ENCODE measurements around the gene IFNL2.
"Not testable (repeated sequence)": the region's sequence is repeated elsewhere in the genome, so short reads cannot be mapped to it uniquely, and the experiment has no call there.

IFNL2 gene

DNA sequence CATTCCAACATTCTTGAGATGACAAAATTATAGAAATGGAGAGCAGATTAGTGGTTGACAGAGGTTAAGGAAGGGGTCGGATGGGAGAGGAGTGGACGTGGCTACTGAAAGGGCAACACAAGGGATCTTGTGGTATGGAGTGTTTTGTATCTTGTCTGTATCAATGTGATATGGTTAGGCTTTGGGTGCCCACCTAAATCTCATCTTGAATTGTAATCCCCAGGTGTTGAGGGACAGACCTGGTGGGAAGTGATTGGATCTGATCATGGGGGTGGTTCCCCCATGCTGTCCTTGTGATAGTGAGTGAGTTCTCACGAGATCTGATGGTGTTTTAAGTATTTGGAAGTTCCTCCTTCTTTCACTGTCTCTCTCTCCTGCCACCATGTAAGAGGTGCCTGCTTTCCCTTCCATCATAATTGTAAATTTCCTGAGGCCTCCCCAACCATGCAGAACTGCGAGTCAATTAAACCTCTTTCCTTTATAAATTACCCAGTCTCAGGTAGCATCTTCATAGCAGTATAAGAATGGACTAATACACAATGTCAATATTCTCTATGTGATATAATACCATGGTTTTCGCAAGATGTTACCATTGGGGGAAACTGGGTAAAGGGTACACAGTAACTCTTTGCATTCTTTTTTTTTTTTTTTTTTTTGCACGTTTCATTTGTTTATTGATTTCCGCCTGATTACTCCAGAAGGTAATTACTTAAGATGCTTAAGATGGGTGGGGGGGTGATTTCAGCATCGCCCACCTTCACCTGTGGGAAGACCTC is 14.6 kb upstream of the IFNL2 start:
- no peak for DNase-seq

DNA sequence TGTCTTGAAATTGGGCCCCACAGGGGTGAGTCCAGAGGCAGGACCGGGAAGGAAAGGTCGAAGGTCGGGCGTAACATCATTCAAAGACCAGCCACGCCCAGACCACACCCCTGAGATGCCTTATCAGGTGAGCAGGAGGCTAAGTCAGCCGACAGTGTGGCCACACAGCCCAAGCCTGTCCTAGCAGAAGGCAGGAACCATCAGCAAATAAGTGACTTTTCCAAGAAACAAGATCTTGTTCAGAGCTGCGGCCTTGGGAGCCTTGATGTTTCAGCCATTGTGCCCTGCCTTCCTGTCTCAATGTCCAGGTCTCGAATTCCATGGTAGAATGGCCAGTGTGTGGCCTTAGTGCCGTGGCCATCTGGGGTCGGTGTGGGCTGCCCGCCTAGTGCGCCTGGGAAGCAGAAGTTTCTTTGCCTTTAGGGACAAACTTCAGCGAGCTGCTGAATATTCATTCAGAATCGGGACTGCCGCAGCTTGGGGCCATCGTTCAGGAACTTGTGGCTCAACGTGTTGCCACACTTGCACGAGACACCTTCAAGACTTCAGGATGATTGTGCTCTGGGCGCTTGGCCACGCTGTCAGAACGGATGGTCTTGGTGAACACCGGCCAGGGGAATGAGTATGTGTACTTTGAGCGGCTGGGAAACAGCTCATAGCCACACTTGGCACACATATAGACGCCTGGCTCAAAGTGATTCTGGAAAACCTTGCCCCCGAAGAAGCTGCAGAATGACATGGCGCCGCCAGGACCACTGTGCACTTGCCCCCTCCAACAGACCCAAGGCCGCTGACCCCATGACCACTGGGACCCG is 13.5 kb upstream of the IFNL2 start:
- DNase-seq: no peak

DNA sequence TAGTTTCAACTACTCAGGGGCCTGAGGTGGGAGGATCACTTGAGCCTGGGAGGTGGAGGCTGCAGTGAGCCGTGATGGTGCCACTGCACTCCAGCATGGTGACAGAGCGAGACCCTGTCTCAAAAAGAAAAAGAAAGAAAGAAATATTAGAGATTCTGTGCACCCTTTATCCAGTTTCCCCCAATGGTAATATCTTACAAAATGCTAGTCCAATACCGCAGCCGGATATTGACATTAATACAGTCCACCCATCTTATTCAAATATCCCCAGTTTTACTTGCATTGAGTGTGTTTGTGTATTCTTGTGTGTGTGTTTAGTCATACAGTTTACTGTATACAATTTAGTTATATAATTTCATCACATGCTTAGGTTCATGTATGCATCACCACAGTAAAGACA is 11.0 kb upstream of the IFNL2 start:
- no peak for DNase-seq

DNA sequence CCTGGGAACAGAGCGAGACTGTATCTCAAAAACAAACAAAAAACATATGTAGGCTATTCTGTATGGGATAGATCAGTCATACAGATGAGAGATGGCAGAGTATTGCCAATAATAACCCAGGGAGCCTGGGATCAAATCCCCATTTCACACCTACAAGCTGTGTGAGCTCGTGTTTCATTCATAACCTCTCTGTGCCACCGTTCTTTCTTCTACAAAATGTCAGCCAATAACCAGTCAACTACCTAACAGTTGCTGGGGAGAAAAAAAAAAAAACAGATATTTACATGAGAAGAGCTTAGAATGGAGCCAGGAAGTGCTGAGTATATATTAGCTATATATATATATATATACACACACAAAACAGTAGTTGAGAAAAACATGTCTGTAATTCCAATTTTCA is 6.5 kb upstream of the IFNL2 start:
- DNase-seq: no peak

DNA sequence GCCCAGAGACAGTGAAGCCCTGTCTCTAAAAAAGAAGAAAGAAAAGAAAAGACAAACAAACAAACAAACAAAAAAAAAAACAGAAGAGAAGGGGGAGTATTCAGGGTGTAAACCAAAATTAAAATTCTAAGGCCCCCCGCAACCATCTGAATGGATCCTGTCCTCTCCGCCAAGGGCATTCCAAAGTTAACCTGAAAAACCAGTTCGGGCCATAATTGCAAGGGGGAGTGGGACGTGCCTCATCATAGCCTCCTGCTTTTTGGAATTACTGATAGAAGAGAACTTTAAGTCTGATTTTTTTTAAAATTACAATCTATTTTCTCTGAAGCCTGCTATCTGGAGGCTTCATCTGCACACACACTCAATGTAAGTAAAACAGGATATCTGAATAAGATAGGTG is 5.7 kb upstream of the IFNL2 start:
- no peak for DNase-seq

DNA sequence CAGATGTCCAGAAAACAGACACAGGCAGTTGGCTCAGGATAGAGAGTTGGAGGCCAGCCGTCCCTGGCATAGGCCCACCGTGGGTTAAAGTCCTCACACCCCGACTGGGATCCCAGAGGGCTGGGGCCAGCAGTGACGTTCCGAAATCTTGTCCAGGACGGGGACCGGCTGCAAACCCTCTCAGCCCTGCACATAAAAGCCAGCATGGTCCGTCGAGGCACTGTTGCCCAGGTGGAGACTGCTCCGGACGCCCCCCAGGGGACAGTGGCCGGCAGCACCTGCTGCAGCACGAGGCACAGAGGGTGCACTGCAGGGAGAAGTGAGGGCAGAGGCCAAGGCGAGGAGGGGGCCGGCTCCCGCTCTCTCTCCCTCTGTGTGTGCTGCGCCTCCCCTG is 4.3 kb upstream of the IFNL2 start:
- no peak for DNase-seq

DNA sequence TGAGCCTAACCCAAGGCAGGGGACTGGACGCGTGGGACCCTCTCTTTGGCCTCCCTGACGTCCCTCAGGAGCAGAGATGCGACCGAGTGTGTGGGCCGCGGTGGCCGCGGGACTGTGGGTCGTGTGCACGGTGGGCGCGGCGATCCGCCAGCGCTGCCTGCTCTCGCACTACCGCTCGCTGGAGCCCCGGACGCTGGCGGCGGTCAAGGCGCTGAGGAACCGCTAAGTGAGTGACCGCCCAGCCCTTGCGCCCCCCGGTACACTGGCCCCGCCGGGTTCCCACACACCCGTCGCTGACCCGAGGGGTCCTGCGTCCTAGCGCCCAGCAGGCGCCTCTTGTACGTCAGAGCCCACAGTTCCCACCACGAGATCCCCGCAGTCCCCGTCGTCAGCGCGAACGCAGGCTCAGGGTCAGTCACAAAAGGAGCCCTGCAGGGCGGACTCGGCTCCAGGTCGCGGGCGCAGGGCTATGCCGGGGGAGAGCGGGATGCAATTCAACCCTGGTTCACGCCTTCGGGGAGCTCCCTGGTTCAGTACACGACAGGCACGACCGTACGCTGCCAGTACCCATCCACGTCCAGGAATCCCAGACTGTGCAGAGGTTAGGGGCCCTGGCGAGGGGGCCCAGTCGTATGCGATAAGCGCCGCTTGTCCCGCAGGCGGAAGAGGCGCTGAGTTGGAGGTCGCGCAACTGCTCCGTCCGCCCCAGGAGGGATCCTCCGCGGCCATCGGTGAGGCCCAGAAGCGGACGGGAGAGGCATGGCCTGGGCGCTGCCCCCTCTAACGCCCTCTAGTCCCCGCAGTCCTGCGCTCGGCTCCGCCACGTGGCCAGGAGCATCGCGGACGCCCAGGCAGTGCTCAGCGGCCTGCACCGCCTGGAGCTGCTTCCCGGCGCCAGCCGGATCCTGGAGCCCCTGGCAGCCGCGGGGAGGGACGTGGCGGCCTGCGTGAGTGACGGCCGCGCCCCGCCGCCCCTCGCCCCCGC is 3.6 kb upstream of the IFNL2 start:
- DNase-seq: no peak

DNA sequence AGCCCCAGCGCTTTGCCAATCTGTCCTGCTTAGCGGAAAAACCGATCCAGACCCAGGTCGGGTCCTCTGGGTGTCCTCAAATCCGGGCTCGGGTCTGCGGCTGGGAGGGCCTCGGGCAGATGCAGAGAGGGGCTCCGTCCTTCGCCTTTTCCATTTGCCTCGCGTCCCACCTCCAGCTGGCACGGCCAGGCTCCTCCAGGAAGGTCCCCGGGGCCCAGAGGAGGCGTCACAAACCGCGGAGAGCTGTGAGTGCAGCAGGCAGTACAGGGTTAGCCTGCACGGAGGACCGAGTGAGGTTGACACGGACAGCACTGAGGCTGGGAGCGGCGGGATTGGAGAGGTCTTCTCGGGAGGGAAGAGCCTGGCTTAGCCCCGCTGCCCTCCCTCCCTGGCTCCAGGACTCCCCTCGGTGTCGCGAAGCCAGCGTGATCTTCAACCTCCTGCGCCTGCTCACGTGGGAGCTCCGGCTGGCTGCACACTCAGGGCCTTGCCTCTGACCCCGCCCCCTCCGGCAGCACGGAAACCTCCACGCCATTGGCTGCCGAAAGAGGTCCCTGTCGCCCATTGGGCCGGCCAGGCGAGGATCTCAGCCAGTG is 2.8 kb upstream of the IFNL2 start:
- no peak for DNase-seq

DNA sequence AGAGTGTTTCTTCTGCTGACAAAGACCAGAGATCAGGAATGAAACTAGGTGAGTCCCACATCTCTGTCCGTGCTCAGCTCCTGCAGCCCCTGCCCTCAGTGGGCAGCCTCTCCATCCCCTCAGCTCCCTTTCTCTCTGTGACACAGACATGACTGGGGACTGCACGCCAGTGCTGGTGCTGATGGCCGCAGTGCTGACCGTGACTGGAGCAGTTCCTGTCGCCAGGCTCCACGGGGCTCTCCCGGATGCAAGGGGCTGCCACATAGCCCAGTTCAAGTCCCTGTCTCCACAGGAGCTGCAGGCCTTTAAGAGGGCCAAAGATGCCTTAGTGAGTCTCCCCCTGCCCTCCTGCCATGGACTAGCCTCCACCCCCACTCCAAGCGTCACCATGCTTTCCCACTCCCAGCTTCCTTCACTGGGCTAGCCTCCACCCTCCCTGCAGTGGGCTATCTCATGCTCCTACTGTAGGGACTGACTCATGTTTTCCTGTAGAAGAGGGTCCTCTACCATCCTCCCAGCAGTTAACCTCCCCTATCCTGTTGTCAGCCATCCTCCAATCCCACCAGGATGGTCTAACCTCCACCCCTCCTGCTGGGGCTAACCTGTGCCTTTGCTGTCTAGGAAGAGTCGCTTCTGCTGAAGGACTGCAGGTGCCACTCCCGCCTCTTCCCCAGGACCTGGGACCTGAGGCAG is 481 bp downstream of the IFNL2 start:
- not testable (repeated sequence) for DNase-seq

DNA sequence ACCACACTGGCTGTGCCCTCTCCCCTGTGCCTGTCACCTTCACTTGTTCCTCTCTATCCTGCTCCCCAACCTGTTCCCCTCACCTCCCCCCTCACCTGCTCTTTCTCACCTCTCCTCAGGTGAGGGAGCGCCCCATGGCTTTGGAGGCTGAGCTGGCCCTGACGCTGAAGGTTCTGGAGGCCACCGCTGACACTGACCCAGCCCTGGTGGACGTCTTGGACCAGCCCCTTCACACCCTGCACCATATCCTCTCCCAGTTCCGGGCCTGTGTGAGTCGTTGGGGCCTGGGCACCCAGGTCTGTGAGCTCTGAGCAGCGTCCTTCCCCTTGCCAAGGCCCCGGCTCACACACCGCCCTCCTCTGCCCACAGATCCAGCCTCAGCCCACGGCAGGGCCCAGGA is 1.2 kb downstream of the IFNL2 start:
- DNase-seq: not testable (repeated sequence)

DNA sequence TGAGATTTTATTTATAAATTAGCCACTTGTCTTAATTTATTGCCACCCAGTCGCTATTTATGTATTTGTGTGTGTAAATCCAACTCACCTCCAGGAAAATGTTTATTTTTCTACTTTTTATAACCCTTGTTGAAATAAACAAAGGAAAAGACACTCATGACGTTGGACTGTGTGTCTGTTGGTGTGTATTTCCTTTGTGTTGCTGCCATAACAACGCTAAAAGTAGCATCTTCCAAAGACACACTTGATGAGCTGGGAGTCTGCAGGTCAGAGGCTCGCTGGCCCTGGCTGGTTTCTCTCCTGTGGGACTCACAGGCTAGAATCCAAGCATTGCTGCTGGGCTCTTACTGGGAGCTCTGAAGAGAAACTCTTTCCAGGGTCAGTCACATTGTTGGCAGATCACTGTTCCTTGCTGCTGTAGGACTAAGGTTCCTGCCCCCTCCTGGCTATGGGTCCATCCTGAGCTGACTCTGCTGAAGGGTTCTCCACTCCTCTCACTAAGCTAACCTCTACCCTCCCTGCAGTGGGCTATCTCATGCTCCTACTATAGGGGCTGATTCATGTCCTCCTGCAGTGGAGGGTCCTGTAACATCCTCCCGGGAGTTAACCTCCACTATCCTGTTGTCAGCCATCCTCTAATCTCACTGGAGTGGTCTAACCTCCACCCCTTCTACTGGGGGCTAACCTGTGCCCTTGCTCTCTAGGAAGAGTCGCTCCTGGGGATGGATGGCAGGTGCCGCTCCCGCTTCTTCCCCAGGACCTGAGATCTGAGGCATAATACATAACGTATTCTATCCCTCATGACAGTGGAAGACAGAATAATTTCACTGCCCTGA is 2.1 kb downstream of the IFNL2 start:
- no peak for DNase-seq

DNA sequence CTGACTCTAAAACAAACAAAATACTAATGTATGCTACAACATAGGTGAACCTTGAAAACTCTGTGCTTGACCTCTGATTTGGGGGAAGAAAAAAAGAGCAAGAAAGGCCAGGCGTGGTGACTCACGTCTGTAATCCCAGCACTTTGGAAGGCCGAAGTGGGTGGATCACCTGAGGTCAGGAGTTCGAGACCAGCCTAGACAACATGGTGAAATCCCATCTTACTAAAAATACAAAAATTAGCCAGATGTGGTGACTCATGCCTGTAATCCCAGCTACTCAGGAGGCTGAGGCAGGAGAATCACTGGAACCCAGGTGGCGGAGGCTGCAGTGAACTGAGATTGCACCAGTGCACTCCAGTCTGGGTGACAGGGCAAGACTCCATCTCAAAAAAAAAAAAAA is 5.7 kb downstream of the IFNL2 start:
- DNase-seq: not testable (repeated sequence)

DNA sequence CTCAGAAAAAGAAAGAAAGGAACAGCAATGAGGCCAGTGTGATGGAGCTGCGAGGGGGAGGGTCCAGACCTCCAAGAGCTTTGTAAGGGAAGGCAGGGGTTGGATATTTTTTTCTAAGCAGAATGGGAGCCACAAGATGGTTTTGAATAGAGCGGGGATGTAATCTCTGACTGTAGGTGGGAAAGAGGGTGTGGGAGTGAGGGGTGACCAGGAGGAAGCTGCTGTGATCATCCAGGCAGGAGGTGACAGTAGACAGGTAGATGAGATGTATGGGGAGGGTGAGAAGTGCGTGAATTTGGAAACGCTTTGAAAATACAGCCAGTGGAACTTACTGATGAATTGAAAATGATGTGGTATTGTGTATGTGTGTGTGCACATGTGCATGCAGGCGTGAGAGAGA is 7.4 kb downstream of the IFNL2 start:
- no peak for DNase-seq

DNA sequence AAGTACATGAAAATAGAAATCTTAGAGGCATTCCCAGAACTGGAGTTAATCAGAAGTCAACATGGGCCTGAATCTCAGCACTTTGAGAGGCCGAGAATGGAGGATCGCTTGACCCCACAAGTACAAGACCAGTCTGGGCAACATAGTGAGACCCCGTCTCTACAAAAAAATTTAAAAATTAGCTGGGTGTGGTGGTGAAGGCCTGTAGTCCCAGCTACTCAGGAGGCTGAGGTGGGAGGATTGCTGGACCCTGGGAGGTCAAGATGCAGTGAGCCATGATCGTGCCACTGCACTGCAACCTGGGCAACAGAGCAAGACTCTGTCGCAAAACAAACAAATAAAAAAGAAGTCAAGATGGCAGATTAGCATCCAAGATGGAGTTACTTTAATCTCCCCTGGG is 8.5 kb downstream of the IFNL2 start:
- no peak for DNase-seq

DNA sequence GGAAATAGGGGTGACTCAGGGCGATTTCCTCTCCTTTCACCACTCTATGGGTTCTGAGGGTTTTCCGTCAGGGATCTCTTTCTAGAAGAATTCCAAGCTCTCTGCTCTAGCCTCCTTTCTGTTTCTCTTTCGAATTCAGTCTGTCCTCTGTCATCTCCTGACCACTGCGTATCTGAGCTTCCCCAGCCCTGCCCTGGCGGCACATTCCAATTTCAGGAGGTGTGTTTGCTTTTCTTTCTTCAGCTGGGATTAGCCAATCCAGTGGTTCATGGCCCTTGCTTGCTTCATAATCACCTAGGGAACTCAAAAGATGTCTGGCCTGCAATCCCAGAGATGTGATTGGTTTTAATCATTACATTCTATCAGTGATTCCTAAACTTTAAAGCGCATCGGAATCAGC is 9.4 kb downstream of the IFNL2 start:
- DNase-seq: no peak

DNA sequence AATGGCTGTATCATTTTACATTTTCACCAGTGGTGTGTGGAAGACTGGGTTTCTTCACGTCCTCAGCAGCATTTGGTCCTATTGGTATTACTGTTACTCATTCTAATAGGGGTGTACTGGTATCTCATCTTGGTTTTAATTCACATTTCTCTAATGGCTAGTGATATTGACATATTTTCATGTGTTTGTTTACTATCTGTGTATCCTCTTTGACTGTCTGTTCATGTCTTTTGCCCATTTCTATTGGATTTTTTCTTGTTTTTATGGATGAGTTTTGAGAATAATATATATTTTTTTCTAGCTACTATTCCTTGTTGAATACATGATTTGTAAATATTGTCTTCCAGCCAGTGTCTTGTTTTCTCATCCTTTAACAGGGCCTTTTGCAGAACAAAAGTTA is 13.8 kb downstream of the IFNL2 start:
- DNase-seq: no peak

DNA sequence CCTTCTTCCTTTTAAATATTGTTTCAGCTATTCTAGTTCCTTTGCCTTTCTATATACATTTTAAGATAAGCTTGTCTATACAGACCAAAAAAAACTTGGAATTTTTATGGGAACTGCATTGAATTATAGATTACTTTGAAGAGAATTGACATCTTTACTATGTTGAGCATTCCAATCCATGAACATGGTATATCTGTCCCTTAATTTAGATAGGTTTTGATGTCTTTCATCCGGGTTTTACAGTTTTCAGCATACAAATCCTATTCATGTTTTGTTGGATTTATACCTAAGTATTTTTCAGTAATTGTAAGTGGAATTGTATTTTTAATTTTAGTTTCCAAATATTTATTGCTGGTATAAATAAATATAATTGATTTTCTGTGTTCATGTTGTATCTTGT is 15.8 kb downstream of the IFNL2 start:
- no peak for DNase-seq

DNA sequence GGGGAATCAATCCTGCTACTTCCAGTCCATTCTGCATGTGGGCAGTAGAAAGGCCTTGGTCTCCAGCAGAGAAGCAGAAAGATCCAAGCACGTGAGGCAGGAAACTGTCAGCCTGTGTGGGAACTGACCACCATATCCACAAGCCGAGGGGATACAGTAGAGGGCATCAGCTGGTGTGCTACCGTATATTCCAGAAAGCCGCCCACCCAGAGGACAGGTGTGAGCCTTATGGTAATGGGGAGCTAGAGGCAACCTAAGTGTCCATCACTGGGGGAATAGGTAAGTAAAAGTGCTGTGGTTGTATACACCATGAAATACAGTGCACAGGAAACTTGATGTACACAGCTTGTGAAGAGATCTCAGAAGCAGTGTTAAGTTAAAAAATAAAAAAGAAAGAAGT is 25.2 kb downstream of the IFNL2 start:
- no peak for DNase-seq

DNA sequence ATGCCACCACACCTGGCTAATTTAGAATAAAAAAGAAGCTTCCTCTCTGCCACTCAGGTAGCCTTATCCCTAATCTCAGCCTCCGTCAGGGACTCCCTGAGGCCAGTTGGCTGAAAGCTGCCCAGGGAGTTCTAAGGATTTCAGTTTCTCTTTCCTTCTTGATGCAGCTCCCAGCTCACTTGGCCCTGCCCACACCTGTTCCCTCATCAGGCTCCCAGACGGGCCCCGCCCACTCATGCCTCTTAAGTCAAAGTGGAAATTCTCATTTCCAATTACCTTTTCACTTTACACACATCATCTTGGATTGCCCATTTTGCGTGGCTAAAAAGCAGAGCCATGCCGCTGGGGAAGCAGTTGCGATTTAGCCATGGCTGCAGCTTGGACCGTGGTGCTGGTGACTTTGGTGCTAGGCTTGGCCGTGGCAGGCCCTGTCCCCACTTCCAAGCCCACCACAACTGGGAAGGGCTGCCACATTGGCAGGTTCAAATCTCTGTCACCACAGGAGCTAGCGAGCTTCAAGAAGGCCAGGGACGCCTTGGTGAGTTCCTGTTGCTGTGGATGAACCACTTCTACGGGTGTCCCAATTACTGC is 28.0 kb downstream of the IFNL2 start, which contains the start of gene IFNL1:
Gene IFNL1 (plus strand): TSS at position 353 of the 591 bp plus-strand sequence. CDS start 15 bp downstream, at position 368.
- DNase-seq: no peak

DNA sequence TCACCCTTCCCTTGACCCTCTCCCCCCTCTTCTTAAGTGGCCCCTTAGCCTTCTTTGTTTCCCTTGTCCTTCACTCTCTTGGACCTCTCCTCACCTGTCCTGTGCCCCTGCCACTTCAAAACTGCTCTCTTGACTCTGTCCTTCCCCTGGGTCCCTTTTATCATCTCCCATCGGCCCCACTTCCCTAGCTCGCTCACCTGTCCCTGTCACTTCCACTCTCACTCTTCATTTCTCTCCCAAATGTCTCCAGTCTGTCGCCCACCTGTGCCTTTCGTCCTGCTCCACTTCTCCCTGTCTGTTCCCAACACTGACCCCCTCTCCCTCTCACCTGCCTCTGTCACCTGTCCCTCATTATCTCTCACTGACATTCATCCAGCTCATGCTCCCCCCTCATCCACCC is 28.7 kb downstream of the IFNL2 start:
- DNase-seq: no peak
